Measurements from ENCODE around the gene CLIP1. TPM values are rescaled to one million over a fixed set of nuclear protein-coding genes. Genes with fewer than 3 reads are reported as not detected.
A peak's percentile ranks its signal among the peaks of the same experiment; 100 is the strongest.

The CLIP1 gene
- total and polyA plus RNA-seq, 2 of the 13 experiments (the other 11 are each of a cell fraction or from before 2014, with no cell fraction given): 28.9 to 43.7 TPM

GRCh38 chr12:122471324-122472226 lies 49.1 kb upstream of the CLIP1 start (continued):
- TF ChIP-seq NCOR1 (IDR thresholded peaks at IDR 0.05; ENCODE audit: borderline replicate concordance, low read length) (no peak), PRDM10 (CRISPR knock-in tag; IDR thresholded peaks at IDR 0.05; ENCODE audit: low read depth) (no peak), GATAD2A (CRISPR knock-in tag; IDR thresholded peaks at IDR 0.05) (0 out of 2 replicates have a peak, but pooled peaks have one; percentile 20), KAT8 (CRISPR knock-in tag; IDR thresholded peaks at IDR 0.05) (peak; percentile 43; the same call in 1 of the 2 replicates), SAP130 (CRISPR knock-in tag; IDR thresholded peaks at IDR 0.05; ENCODE audit: low read depth) (0 out of 2 replicates have a peak, but pooled peaks have one; percentile 24), STAG1 (CRISPR knock-in tag; IDR thresholded peaks at IDR 0.05) (peak; percentile 73), IRF9 (CRISPR knock-in tag; IDR thresholded peaks at IDR 0.05; ENCODE audit: borderline replicate concordance) (no peak), ZFP91 (CRISPR knock-in tag; IDR thresholded peaks at IDR 0.05; ENCODE audit: borderline replicate concordance) (no peak), ARID3A (IDR thresholded peaks at IDR 0.05; ENCODE audit: low read depth, low read length) (peak; percentile 49; the same call in 1 of the 2 replicates), KMT2A (CRISPR knock-in tag; IDR thresholded peaks at IDR 0.05) (no peak), SMC3 (IDR thresholded peaks at IDR 0.05; ENCODE audit: low read length) (peak; percentile 87), CTCF (CRISPR knock-in tag; IDR thresholded peaks at IDR 0.05) (peak; percentile 71), ZNF281 (CRISPR knock-in tag; IDR thresholded peaks at IDR 0.05; ENCODE audit: borderline replicate concordance) (no peak), ZNF432 (CRISPR knock-in tag; IDR thresholded peaks at IDR 0.05; ENCODE audit: borderline replicate concordance) (no peak), PHF21A (CRISPR knock-in tag; IDR thresholded peaks at IDR 0.05) (no peak)
